Right cardiac atrium (tissue), 5 donors: ENCODE measurements around the gene TRAPPC11. TPM values are rescaled to one million over a fixed set of nuclear protein-coding genes. Genes with fewer than 3 reads are reported as not detected.

ENCODE experiments used
- ATAC-seq, 2 donors: fragments of 200-7000 bp; cut with Tn5 transposase; one replicate each; pipeline versions ENCODE4 v1.8.0 to v1.9.1; 2020; ENCODE audit warnings: moderate library complexity in 2 of 2, mild to moderate bottlenecking in 1 of 2
- DNase-seq, 3 donors: peaks; one replicate each; pipeline ENCODE4 v3.0.0-alpha.2; 2020
- H3K27ac ChIP-seq: one replicate; pipeline ENCODE4 v1.5.1; 2013; ENCODE audit warnings: mild to moderate bottlenecking, low read length, control low read depth, moderate library complexity
- H3K27me3 ChIP-seq: one replicate; pipeline ENCODE4 v1.6.1; 2013; ENCODE audit not compliant: control insufficient read depth, insufficient read depth
- H3K4me1 ChIP-seq: one replicate; pipeline ENCODE4 v1.6.1; 2013; ENCODE audit warnings: low read length; ENCODE audit not compliant: control insufficient read depth, insufficient read depth
- H3K4me3 ChIP-seq: one replicate; pipeline ENCODE4 v1.5.1; 2013; ENCODE audit warnings: low read length, control low read depth
- H3K9me3 ChIP-seq: one replicate; pipeline ENCODE4 v1.6.1; 2013; ENCODE audit warnings: low read length; ENCODE audit not compliant: control insufficient read depth
- WGBS: extraction: QIAGEN DNeasy Blood & Tissue Kit; methylation state at CpG from one replicate; pipeline ENCODE4 v1.1.7; 2013; 5-methylcytosine and 5-hydroxymethylcytosine counted together
- intact Hi-C, 4 donors: fragments of 100-400 bp; cut with DNase I; formaldehyde crosslinking; loops; one replicate each; pipeline versions ENCODE4 v1.11.0 to v1.14.0; 2022 to 2023
- polyA plus RNA-seq: library from polyadenylated mRNA; stranded (reverse); fragments of 200-250 nt; gene quantifications from one replicate; pipeline ENCODE4 v1.2.3, GENCODE V29; 2013
- total RNA-seq, 4 donors: library from RNA; stranded (reverse); fragmentation: NEBNext Ultra II Directional; extraction: Animal tissue kit (Norgen Biotek cat#: 25700); gene quantifications; one replicate each; pipeline ENCODE4 v1.2.1, GENCODE V29; 2021
- donor health status: healthy with polysubstance abuse.
- donor health status: DM: no; HTN: yes; CAD: no.
- donor health status: DM: no; HTN: no; CAD: no.
- donor health status: DM: no; HTN: yes; CAD: no; lungs with severe emphysema.
- donor health status: DM: yes; HTN: yes; CAD: no.

TRAPPC11 gene
- total and polyA plus RNA-seq, 5 donors, result 12.6 to 21.4 (median 20.3) TPM

DNA sequence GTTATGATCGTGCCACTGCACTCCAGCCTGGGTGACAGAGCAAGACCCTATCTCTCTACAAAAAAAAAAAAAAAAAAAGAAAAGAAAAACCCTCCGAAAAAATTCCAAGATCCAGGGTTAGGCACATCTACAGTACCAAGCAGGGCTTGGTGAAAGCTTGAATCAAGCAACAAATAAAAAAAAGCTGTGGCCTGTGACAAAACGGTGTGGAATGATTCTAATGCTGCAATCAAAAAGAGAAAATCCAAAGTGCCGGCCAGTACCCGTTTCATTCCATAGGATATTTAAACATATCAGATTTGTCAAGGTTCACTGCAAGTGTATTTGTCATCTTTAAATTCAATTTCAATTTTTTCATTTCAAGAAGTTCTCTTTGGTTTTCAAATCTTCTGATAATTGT is 20.7 kb upstream of the TRAPPC11 start:
- Histone ChIP-seq H3K4me3 (no peak overlapping the region), H3K9me3 (no peaks in the 10 kb centered on the region), H3K4me1 (no peaks in the 10 kb centered on the region), H3K27ac (no peak overlapping the region), H3K27me3 (no peaks in the 10 kb centered on the region)
- 87% methylated on average over 5 of the region's 5 CpGs for WGBS
- intact Hi-C loops, result no loop called here
- ATAC-seq (no peak), DNase-seq (no peak)

DNA sequence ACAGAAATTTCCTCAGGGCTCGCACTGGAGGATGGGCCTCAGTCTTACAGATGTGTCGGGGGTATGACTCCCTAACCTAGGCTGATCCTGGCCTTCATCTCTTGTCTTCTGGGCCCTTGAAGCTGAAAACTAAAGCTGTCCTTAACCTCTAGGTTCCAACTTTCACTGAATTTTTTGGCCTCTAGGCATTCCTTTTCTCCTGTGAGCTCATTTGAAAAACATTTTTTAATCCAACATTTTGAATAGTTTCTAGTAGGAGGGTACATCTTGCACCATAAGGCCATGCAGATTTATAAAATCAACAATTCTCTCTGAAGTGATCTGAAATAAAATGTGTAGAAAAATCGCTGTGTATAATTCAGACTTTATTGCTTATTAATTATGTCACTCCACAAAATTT is 19.8 kb upstream of the TRAPPC11 start:
- WGBS, result 77% methylated on average over 3 of the region's 3 CpGs
- no peak for DNase-seq
- ATAC-seq, result no peak
- intact Hi-C loops, result no loop called here
- H3K4me1 ChIP-seq, result no peaks in the 10 kb centered on the region
- H3K27ac ChIP-seq, result no peak overlapping the region
- H3K9me3 ChIP-seq, result no peaks in the 10 kb centered on the region
- no peaks in the 10 kb centered on the region for H3K27me3 ChIP-seq
- no peak overlapping the region for H3K4me3 ChIP-seq

DNA sequence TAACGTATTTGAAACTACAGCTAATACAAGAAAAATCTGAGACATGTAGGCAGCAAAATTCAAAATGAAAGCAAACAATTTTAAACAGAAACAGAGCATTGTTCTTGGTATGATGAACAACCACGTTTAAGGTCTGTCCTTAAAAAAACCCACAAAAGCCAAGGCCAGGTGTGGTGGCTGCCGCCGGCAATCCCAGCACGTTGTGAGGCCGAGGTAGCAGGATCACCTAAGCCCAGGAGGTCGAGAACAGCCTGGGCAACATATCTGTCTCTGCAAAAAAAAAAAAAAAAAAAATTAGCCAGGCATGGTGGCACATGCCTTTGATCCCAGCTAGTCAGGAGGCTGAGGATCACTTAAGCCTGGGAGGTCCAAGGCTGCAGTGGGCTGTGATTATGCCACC is 13.8 kb upstream of the TRAPPC11 start:
- no peak for DNase-seq
- no peaks in the 10 kb centered on the region for H3K4me1 ChIP-seq
- H3K9me3 ChIP-seq, result no peaks in the 10 kb centered on the region
- intact Hi-C loops, result no loop called here
- no peak overlapping the region for H3K27ac ChIP-seq
- no peak for ATAC-seq
- H3K4me3 ChIP-seq, result no peak overlapping the region
- 89% methylated on average over 7 of the region's 7 CpGs for WGBS
- no peaks in the 10 kb centered on the region for H3K27me3 ChIP-seq

DNA sequence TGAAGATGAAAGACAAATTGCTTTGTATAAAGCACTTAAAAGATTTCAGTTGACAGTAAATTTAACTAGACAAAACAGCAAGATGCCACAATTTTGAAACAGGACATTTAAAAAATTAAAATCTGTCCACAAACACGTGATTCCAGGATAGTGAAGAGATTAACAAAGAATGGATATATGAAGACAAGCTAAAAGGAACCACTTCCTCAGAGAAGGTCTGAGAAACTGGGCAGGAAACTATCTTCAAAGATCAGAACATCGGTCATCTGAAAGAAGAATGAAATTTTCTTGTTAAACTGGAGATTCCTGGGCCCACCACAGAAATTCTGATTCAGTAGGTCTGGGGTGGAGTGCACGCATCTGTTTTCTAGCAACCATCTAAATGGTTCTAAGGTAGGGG is 1.5 kb upstream of the TRAPPC11 start:
- Histone ChIP-seq H3K27ac (no peak overlapping the region), H3K4me3 (peak overlapping the region; percentile 94), H3K9me3 (no peaks in the 10 kb centered on the region), H3K27me3 (no peaks in the 10 kb centered on the region), H3K4me1 (peaks cover 1% of the 10 kb centered on the region)
- ATAC-seq, result no peak
- intact Hi-C loops, result no loop called here
- 69% methylated on average over 3 of the region's 3 CpGs for WGBS
- DNase-seq, result no peak

DNA sequence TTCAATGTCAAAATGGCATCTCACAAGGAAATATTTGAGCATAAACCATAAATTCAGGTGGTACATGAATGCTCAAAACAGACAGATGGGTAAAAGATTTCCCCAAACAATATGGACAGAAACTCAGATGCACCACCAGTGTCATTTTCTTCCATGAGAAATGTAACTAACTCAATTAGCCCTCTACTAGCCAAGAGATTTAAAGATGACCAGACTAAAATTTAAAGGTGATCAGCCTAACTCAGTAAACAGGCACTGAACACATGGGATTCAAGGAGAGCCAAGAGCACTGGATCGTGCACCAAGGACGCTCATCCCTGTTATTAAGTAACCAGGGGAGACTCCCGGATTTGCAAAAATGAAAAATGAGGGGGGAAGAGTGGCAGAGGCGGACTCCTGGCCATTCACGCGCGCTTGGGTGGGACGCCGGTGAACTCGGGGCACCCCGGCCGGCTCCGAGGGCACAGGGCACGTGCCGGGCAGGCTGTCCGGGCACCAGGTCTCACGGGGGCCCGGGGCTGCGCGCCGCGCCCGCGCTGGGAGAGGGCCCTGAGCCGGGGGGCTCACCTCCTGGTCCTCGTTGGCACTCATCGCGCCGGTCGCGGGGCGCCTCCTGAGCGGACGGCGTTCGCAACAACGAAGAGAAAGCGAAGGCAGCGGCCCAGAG is 598 bp upstream of the TRAPPC11 start:
- WGBS, result under 1% methylated on average over 35 of the region's 39 CpGs
- H3K27ac ChIP-seq, result peak overlapping the region; percentile 14
- no peaks in the 10 kb centered on the region for H3K9me3 ChIP-seq
- DNase-seq (peak; percentile 26 to 69 (median 64)), ATAC-seq (peak; percentile 51 to 73)
- intact Hi-C loops, result no loop called here
- H3K4me3 ChIP-seq, result peak overlapping the region; percentile 94
- peaks cover 1% of the 10 kb centered on the region for H3K4me1 ChIP-seq
- H3K27me3 ChIP-seq, result no peaks in the 10 kb centered on the region

DNA sequence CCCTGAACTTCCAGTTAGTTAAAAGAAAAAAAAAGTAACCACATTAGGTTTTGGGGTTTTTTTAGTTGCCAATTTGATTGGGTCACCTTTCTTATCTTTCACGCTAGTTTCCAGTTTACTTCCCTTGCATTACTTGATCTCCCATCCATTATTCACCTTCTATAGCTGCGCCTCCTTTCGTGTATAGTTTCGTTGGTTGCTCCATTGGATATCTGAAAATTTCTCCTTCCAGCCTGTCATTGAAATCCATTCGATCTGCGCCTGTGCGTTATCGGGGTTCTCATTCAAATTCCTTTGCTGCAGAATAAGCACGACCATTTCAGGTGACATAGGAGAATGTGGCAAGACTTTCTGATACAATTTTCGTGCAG is 764 bp downstream of the TRAPPC11 start:
- no peak for ATAC-seq
- peaks cover 1% of the 10 kb centered on the region for H3K4me1 ChIP-seq

DNA sequence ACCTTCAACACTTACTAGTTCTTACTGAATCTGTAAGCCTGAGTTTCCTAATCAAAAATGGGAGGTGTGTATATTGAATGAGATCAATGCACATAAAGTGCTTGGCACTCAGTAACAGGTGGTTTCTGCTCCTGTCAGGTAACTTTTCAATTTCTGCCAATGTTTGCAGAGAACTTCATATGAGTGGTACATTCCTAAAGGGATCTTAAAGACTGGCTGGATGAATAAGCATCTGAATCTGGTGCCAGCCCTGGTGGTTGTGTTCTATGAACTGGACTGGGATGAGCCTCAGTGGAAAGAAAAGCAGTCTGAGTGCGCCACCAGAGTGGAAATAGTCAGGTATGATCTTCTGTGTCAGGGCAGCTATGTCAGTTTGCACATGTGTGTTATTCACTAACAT is 7.0 kb downstream of the TRAPPC11 start:
- intact Hi-C loops, result no loop called here
- WGBS, result 96% methylated on average over 1 of the region's 1 CpG
- H3K9me3 ChIP-seq, result no peaks in the 10 kb centered on the region
- DNase-seq, result no peak
- H3K4me3 ChIP-seq, result no peak overlapping the region
- ATAC-seq, result no peak
- H3K27ac ChIP-seq, result no peak overlapping the region
- no peaks in the 10 kb centered on the region for H3K27me3 ChIP-seq
- no peaks in the 10 kb centered on the region for H3K4me1 ChIP-seq

More for the DNA sequence above, 764 bp downstream of the TRAPPC11 start:
- Histone ChIP-seq H3K27ac (no peak overlapping the region), H3K4me3 (peak overlapping the region; percentile 94), H3K27me3 (no peaks in the 10 kb centered on the region), H3K9me3 (no peaks in the 10 kb centered on the region)
- intact Hi-C loops, result no loop called here
- no peak for DNase-seq
- 4% methylated on average over 10 of the region's 10 CpGs for WGBS

DNA sequence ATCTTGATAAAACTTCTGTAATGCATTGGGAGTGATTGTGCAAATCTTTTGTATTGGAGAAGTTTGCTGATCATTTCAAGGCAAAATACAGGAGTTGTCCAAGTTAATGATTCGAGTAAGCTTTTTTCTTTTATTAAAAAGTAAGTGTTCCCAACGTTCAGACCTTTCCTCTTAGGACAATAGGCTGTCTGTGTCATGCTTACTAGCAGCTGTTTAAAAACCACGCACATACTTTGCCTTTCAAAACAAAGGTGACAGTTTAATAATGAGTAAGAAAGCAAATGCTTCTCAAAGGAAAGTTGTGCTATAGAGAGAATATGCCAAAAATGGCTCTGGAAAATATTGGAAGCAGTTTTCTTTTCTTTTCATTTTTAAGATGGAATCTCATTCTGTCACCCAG is 11.2 kb downstream of the TRAPPC11 start:
- H3K27me3 ChIP-seq, result no peaks in the 10 kb centered on the region
- no peaks in the 10 kb centered on the region for H3K9me3 ChIP-seq
- intact Hi-C loops, result no loop called here
- no peak overlapping the region for H3K4me3 ChIP-seq
- DNase-seq (no peak), ATAC-seq (no peak)
- 78% methylated on average over 3 of the region's 3 CpGs for WGBS
- no peak overlapping the region for H3K27ac ChIP-seq
- no peaks in the 10 kb centered on the region for H3K4me1 ChIP-seq

DNA sequence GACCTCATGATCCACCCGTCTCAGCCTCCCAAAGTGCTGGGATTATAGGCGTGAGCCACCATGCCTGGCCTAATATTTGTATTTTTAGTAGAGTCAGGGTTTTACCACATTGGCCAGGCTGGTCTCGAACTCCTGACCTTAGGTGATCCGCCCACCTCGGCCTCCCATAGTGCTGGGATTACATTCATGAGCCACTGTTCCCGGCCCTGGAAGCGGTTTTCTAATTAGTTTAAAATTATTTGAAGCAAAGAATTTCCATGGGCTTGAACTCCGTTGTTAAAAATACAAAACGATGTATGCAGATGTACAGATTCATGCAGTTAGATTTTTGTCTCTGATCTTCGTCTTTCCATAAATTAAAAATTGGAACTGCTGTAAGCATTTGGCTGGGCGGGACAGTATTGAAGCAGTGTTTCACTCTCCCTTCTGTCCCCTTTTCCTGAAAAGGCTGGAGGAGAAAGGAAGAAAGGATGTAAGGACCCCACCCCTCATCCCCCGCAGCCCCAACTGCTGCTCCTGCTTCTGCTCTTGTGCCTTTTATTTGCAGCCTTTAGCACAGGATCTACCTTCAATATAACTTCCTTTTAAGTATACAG is 12.0 kb downstream of the TRAPPC11 start:
- 89% methylated on average over 12 of the region's 12 CpGs for WGBS
- no peak for ATAC-seq
- H3K4me3 ChIP-seq, result no peak overlapping the region
- H3K9me3 ChIP-seq, result no peaks in the 10 kb centered on the region
- intact Hi-C loops, result no loop called here
- H3K27me3 ChIP-seq, result no peaks in the 10 kb centered on the region
- no peak overlapping the region for H3K27ac ChIP-seq
- no peaks in the 10 kb centered on the region for H3K4me1 ChIP-seq
- DNase-seq, result no peak

DNA sequence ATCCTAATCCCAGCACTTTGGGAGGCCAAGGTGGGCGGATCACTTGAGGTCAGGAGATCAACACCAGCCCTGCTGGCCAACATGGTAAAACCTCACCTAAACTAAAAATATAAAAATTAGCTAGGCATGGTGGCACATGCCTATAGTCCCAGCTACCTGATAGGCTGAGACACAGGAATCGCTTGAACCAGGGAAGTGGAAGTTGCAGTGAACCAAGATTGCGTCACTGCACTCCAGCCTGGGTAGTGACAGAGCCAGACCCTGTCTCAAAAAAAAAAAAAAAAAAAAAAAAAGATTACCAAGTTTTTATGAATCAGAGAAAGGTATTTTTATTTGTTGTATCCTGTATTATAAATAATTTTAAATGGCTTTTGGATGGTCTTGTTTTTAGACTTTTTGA is 15.1 kb downstream of the TRAPPC11 start:
- H3K9me3 ChIP-seq, result no peaks in the 10 kb centered on the region
- H3K4me1 ChIP-seq, result no peaks in the 10 kb centered on the region
- WGBS, result 77% methylated on average over 3 of the region's 3 CpGs
- H3K27ac ChIP-seq, result no peak overlapping the region
- H3K27me3 ChIP-seq, result no peaks in the 10 kb centered on the region
- no peak for DNase-seq
- no peak overlapping the region for H3K4me3 ChIP-seq
- no peak for ATAC-seq
- intact Hi-C loops, result no loop called here

DNA sequence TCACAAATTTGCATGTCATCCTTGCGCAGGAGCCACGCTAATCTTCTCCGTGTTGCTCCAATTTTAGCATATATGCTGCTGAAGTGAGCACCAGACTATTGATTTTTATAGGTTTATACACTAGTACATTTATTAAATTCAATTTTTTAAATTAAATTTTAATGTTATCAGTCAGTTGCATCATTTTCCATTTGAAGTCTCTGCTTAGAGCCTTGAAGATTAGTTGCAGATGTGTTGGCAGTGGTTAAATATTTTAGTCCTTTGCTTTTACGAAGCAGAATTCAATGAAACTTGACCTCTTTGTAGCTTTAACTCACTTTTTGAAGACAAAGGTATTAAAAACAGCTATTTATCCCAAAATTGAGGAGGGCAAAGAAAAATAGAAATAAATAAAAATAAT is 16.5 kb downstream of the TRAPPC11 start:
- Histone ChIP-seq H3K9me3 (no peaks in the 10 kb centered on the region), H3K4me1 (no peaks in the 10 kb centered on the region), H3K4me3 (no peak overlapping the region), H3K27ac (no peak overlapping the region), H3K27me3 (no peaks in the 10 kb centered on the region)
- intact Hi-C loops, result no loop called here
- 87% methylated on average over 4 of the region's 4 CpGs for WGBS
- DNase-seq (no peak), ATAC-seq (no peak)

DNA sequence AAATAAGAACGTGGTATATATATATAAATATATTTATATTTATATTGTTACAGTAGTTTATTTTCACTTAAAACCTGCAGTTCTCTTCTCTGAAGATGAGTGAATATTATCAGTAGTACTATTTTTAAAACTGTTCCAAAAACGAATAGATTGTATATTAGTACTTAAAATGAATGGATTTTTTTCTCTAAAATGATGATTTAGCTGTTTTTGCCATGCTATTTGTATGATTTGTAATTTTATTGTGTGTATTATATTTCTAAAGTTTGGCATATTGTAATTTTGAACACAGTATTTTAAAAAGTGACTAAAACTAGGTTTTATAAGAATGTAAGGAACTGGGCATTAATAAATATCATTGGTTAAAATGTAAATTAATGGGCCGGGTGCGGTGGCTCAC is 22.0 kb downstream of the TRAPPC11 start:
- ATAC-seq, result no peak
- Histone ChIP-seq H3K4me1 (no peaks in the 10 kb centered on the region), H3K27me3 (no peaks in the 10 kb centered on the region), H3K27ac (no peak overlapping the region), H3K4me3 (no peak overlapping the region), H3K9me3 (no peaks in the 10 kb centered on the region)
- 89% methylated on average over 4 of the region's 4 CpGs for whole genome bisulfite sequencing
- DNase-seq, result no peak
- intact Hi-C loops, result no loop called here
